GM21447 (cell line): ENCODE measurements around the gene SPTLC3.
A peak's percentile ranks its signal among the peaks of the same experiment; 100 is the strongest.

Experiments
- ATAC-seq: cut with Tn5 transposase; IDR thresholded peaks from one replicate; pipeline ENCODE4 v1.9.1; 2021; ENCODE audit not compliant: unreplicated experiment

Gene SPTLC3

GRCh38 chr20:12984069-12984765 lies 24.6 kb upstream of the SPTLC3 start:
- ATAC-seq, result no peak

- no peak for ATAC-seq
Measured at GRCh38 chr20:12984863-12985262, 23.9 kb upstream of the SPTLC3 start.

- ATAC-seq, result no peak
Measured at GRCh38 chr20:12987261-12987660, 21.5 kb upstream of the SPTLC3 start.

GRCh38 chr20:12989586-12990115 lies 19.1 kb upstream of the SPTLC3 start:
- no peak for ATAC-seq

GRCh38 chr20:12997128-12997655 lies 11.6 kb upstream of the SPTLC3 start:
- no peak for ATAC-seq

- no peak for ATAC-seq
Measured at GRCh38 chr20:12998046-12998445, 10.7 kb upstream of the SPTLC3 start.

- no peak for ATAC-seq
Measured at GRCh38 chr20:12999201-12999600, 9.6 kb upstream of the SPTLC3 start.

- ATAC-seq, result no peak
Measured at GRCh38 chr20:13002251-13002650, 6.5 kb upstream of the SPTLC3 start.

GRCh38 chr20:13006825-13007224 lies 1.9 kb upstream of the SPTLC3 start:
- no peak for ATAC-seq

- no peak for ATAC-seq
Measured at GRCh38 chr20:13007596-13007995, 1.2 kb upstream of the SPTLC3 start.

GRCh38 chr20:13009682-13010406 lies 1.1 kb downstream of the SPTLC3 start:
- ATAC-seq, result peak; percentile 96

- ATAC-seq, result no peak
Measured at GRCh38 chr20:13012886-13013285, 4.1 kb downstream of the SPTLC3 start.

GRCh38 chr20:13013411-13013810 lies 4.6 kb downstream of the SPTLC3 start:
- ATAC-seq, result no peak

GRCh38 chr20:13017235-13017634 lies 8.5 kb downstream of the SPTLC3 start:
- ATAC-seq, result no peak

- ATAC-seq, result no peak
Measured at GRCh38 chr20:13017883-13018535, 9.2 kb downstream of the SPTLC3 start.

- no peak for ATAC-seq
Measured at GRCh38 chr20:13021205-13021970, 12.6 kb downstream of the SPTLC3 start.

GRCh38 chr20:13022401-13023155 lies 13.8 kb downstream of the SPTLC3 start:
- no peak for ATAC-seq

- no peak for ATAC-seq
Measured at GRCh38 chr20:13024596-13024995, 15.8 kb downstream of the SPTLC3 start.

- ATAC-seq, result no peak
Measured at GRCh38 chr20:13025181-13025580, 16.4 kb downstream of the SPTLC3 start.

GRCh38 chr20:13028001-13028400 lies 19.2 kb downstream of the SPTLC3 start:
- no peak for ATAC-seq
